ENCODE data around the gene GAS1. TPM values are rescaled to one million over a fixed set of nuclear protein-coding genes. Genes with fewer than 3 reads are reported as not detected.

Gene GAS1
- total and polyA plus RNA-seq, 4 experiments from 2014 or later, result 0.27 to 0.97 (median 0.77) TPM

- H3K9me3 Mint-ChIP-seq, result no peaks in the 10 kb centered on the region
- ChIA-PET POLR2A (ENCODE audit: partially characterized antibody) (interaction anchor here (0.7 kb wide), 1 partner anchor 1864 kb away, joined by 3 read pairs; no protein-coding TSS in a partner anchor), CTCF (ENCODE audit: partially characterized antibody) (no interaction called here)
Observed at GRCh38 chr9:86962692-86963091, 15.4 kb upstream of the GAS1 start.

GRCh38 chr9:86960938-86961337, 13.6 kb upstream of the GAS1 start:
- no peaks in the 10 kb centered on the region for H3K27me3 ChIP-seq (ENCODE audit: insufficient read depth, low read length)
- POLR2A ChIA-PET (ENCODE audit: partially characterized antibody), result no interaction called here
- no peak overlapping the region for H3K4me3 Mint-ChIP-seq
- no peaks in the 10 kb centered on the region for H3K9me3 Mint-ChIP-seq
- intact Hi-C loops (cut with micrococcal nuclease), result no loop called here
- no peaks in the 10 kb centered on the region for H3K36me3 ChIP-seq (ENCODE audit: insufficient read depth, low read length)
- no peaks in the 10 kb centered on the region for H3K4me1 Mint-ChIP-seq
- H3K9me3 ChIP-seq (ENCODE audit: control insufficient read depth in 1 of 2, low read length in 2 of 2), result no peaks in the 10 kb centered on the region
- no peak overlapping the region for H3K27ac Mint-ChIP-seq
- no peak for DNase-seq
- H3K27ac ChIP-seq (ENCODE audit: low read depth, low read length), result no peak overlapping the region
- H3K4me1 ChIP-seq (ENCODE audit: insufficient read depth, low read length), result no peaks in the 10 kb centered on the region
- no peak overlapping the region for H3K4me3 ChIP-seq (ENCODE audit: low read length in 2 of 2)
- H3K36me3 Mint-ChIP-seq, result no peaks in the 10 kb centered on the region
- CTCF ChIA-PET (ENCODE audit: partially characterized antibody), result no interaction called here
- peaks cover 12 to 16% of the 10 kb centered on the region in 2 donors for H3K27me3 Mint-ChIP-seq

More at GRCh38 chr9:86962692-86963091, 15.4 kb upstream of the GAS1 start:
- intact Hi-C loops (cut with micrococcal nuclease), result no loop called here
- Histone ChIP-seq H3K4me1 (ENCODE audit: insufficient read depth, low read length) (no peaks in the 10 kb centered on the region), H3K27me3 (ENCODE audit: insufficient read depth, low read length) (no peaks in the 10 kb centered on the region), H3K27ac (ENCODE audit: low read depth, low read length) (no peak overlapping the region), H3K9me3 (ENCODE audit: control insufficient read depth in 1 of 2, low read length in 2 of 2) (no peaks in the 10 kb centered on the region), H3K4me3 (ENCODE audit: low read length in 2 of 2) (no peak overlapping the region), H3K36me3 (ENCODE audit: insufficient read depth, low read length) (no peaks in the 10 kb centered on the region)
- no peak for DNase-seq
- Mint-ChIP-seq H3K4me1 (no peaks in the 10 kb centered on the region), H3K36me3 (no peaks in the 10 kb centered on the region), H3K27me3 (peaks cover 13 to 20% of the 10 kb centered on the region in 2 donors), H3K27ac (no peak overlapping the region), H3K4me3 (no peak overlapping the region)

GRCh38 chr9:86958203-86958602, 10.9 kb upstream of the GAS1 start:
- H3K27me3 Mint-ChIP-seq, result peaks cover 12 to 19% of the 10 kb centered on the region in 2 donors
- CTCF ChIA-PET (ENCODE audit: partially characterized antibody), result no interaction called here
- H3K4me1 Mint-ChIP-seq, result no peaks in the 10 kb centered on the region
- intact Hi-C loops (cut with micrococcal nuclease), result no loop called here
- no peaks in the 10 kb centered on the region for H3K9me3 Mint-ChIP-seq
- no peaks in the 10 kb centered on the region for H3K36me3 Mint-ChIP-seq
- DNase-seq, result no peak
- H3K27ac ChIP-seq (ENCODE audit: low read depth, low read length), result no peak overlapping the region
- H3K27ac Mint-ChIP-seq, result no peak overlapping the region
- H3K36me3 ChIP-seq (ENCODE audit: insufficient read depth, low read length), result no peaks in the 10 kb centered on the region
- no peaks in the 10 kb centered on the region for H3K9me3 ChIP-seq (ENCODE audit: control insufficient read depth in 1 of 2, low read length in 2 of 2)
- no peak overlapping the region for H3K4me3 Mint-ChIP-seq
- POLR2A ChIA-PET (ENCODE audit: partially characterized antibody), result no interaction called here
- no peak overlapping the region for H3K4me3 ChIP-seq (ENCODE audit: low read length in 2 of 2)
- no peaks in the 10 kb centered on the region for H3K4me1 ChIP-seq (ENCODE audit: insufficient read depth, low read length)
- H3K27me3 ChIP-seq (ENCODE audit: insufficient read depth, low read length), result no peaks in the 10 kb centered on the region

- Mint-ChIP-seq H3K27ac (no peak overlapping the region), H3K9me3 (peaks cover 0 to 5% (median 0%) of the 10 kb centered on the region in 8 donors), H3K4me3 (no peak overlapping the region), H3K27me3 (peaks cover 8 to 9% of the 10 kb centered on the region in 2 donors), H3K36me3 (no peaks in the 10 kb centered on the region), H3K4me1 (no peaks in the 10 kb centered on the region)
- ChIA-PET POLR2A (ENCODE audit: partially characterized antibody) (no interaction called here), CTCF (ENCODE audit: partially characterized antibody) (no interaction called here)
- H3K27ac ChIP-seq (ENCODE audit: low read depth, low read length), result no peak overlapping the region
- no peaks in the 10 kb centered on the region for H3K9me3 ChIP-seq (ENCODE audit: control insufficient read depth in 1 of 2, low read length in 2 of 2)
- no peaks in the 10 kb centered on the region for H3K4me1 ChIP-seq (ENCODE audit: insufficient read depth, low read length)
- H3K27me3 ChIP-seq (ENCODE audit: insufficient read depth, low read length), result no peaks in the 10 kb centered on the region
- DNase-seq, result no peak
- H3K4me3 ChIP-seq (ENCODE audit: low read length in 2 of 2), result no peak overlapping the region
- H3K36me3 ChIP-seq (ENCODE audit: insufficient read depth, low read length), result no peaks in the 10 kb centered on the region
- intact Hi-C loops (cut with micrococcal nuclease), result no loop called here
Observed at GRCh38 chr9:86955561-86955960, 8.3 kb upstream of the GAS1 start.

- H3K4me1 Mint-ChIP-seq, result no peaks in the 10 kb centered on the region
- no peak overlapping the region for H3K4me3 Mint-ChIP-seq
- H3K27ac Mint-ChIP-seq, result no peak overlapping the region
- peaks cover 0 to 5% (median 0%) of the 10 kb centered on the region in 8 donors for H3K9me3 Mint-ChIP-seq
- no peaks in the 10 kb centered on the region for H3K36me3 ChIP-seq (ENCODE audit: insufficient read depth, low read length)
- H3K36me3 Mint-ChIP-seq, result no peaks in the 10 kb centered on the region
- no peak overlapping the region for H3K27ac ChIP-seq (ENCODE audit: low read depth, low read length)
- CTCF ChIA-PET (ENCODE audit: partially characterized antibody), result no interaction called here
- POLR2A ChIA-PET (ENCODE audit: partially characterized antibody), result no interaction called here
- H3K9me3 ChIP-seq (ENCODE audit: control insufficient read depth in 1 of 2, low read length in 2 of 2), result no peaks in the 10 kb centered on the region
- intact Hi-C loops (cut with micrococcal nuclease), result no loop called here
- H3K27me3 Mint-ChIP-seq, result peaks cover 6 to 7% of the 10 kb centered on the region in 2 donors
- H3K4me3 ChIP-seq (ENCODE audit: low read length in 2 of 2), result no peak overlapping the region
- DNase-seq, result no peak
- no peaks in the 10 kb centered on the region for H3K27me3 ChIP-seq (ENCODE audit: insufficient read depth, low read length)
- H3K4me1 ChIP-seq (ENCODE audit: insufficient read depth, low read length), result no peaks in the 10 kb centered on the region
Observed at GRCh38 chr9:86955042-86955441, 7.7 kb upstream of the GAS1 start.

GRCh38 chr9:86953181-86953580, 5.9 kb upstream of the GAS1 start:
- H3K9me3 ChIP-seq (ENCODE audit: control insufficient read depth in 1 of 2, low read length in 2 of 2), result no peaks in the 10 kb centered on the region
- H3K36me3 Mint-ChIP-seq, result no peaks in the 10 kb centered on the region
- no peaks in the 10 kb centered on the region for H3K27me3 ChIP-seq (ENCODE audit: insufficient read depth, low read length)
- peaks cover 5 to 13% (median 7%) of the 10 kb centered on the region in 4 donors for H3K4me1 Mint-ChIP-seq
- H3K9me3 Mint-ChIP-seq, result peaks cover 0 to 5% (median 0%) of the 10 kb centered on the region in 8 donors
- intact Hi-C loops (cut with micrococcal nuclease), result no loop called here
- H3K27me3 Mint-ChIP-seq, result peaks cover 0 to 2% of the 10 kb centered on the region in 2 donors
- no peak overlapping the region for H3K27ac Mint-ChIP-seq
- CTCF ChIA-PET (ENCODE audit: partially characterized antibody), result no interaction called here
- POLR2A ChIA-PET (ENCODE audit: partially characterized antibody), result no interaction called here
- H3K4me1 ChIP-seq (ENCODE audit: insufficient read depth, low read length), result peaks cover 7% of the 10 kb centered on the region
- H3K27ac ChIP-seq (ENCODE audit: low read depth, low read length), result no peak overlapping the region
- H3K4me3 ChIP-seq (ENCODE audit: low read length in 2 of 2), result no peak overlapping the region
- no peak for DNase-seq
- no peaks in the 10 kb centered on the region for H3K36me3 ChIP-seq (ENCODE audit: insufficient read depth, low read length)
- no peak overlapping the region for H3K4me3 Mint-ChIP-seq

- intact Hi-C loops (cut with micrococcal nuclease), result loop anchor here (1.0 to 5.0 kb wide), 6 partner anchors 374 to 1439 kb away; partner anchors contain the start of genes CDK20, NAA35, SPIN1 and TUT7
- no peaks in the 10 kb centered on the region for H3K36me3 ChIP-seq (ENCODE audit: insufficient read depth, low read length)
- peaks cover 0 to 3% of the 10 kb centered on the region in 2 donors for H3K36me3 Mint-ChIP-seq
- peak overlapping the region; percentile 89 to 94 (median 91) for H3K4me3 Mint-ChIP-seq
- no peak overlapping the region for H3K27ac ChIP-seq (ENCODE audit: low read depth, low read length)
- peaks cover 10 to 21% (median 11%) of the 10 kb centered on the region in 4 donors for H3K4me1 Mint-ChIP-seq
- H3K27me3 Mint-ChIP-seq, result peaks cover 10 to 11% of the 10 kb centered on the region in 2 donors
- DNase-seq, result peak; percentile 66 to 78 (median 73)
- peaks cover 17% of the 10 kb centered on the region for H3K27me3 ChIP-seq (ENCODE audit: insufficient read depth, low read length)
- H3K9me3 Mint-ChIP-seq, result peaks cover 0 to 5% (median 0%) of the 10 kb centered on the region in 8 donors
- ChIA-PET CTCF (ENCODE audit: partially characterized antibody) (interaction anchor here (0.7 to 1.3 kb wide), 9 partner anchors 9 to 1223 kb away, joined by 3 to 9 read pairs (median 4); no protein-coding TSS in a partner anchor), POLR2A (ENCODE audit: partially characterized antibody) (interaction anchor here (0.7 to 2.3 kb wide), 3 partner anchors 610 to 1026 kb away, joined by 3 to 11 read pairs (median 3); partner anchors contain the start of genes CDK20 and ISCA1)
- H3K4me1 ChIP-seq (ENCODE audit: insufficient read depth, low read length), result peaks cover 14% of the 10 kb centered on the region
- no peaks in the 10 kb centered on the region for H3K9me3 ChIP-seq (ENCODE audit: control insufficient read depth in 1 of 2, low read length in 2 of 2)
- H3K4me3 ChIP-seq (ENCODE audit: low read length in 2 of 2), result peak overlapping the region; percentile 57 to 60
- peak overlapping the region; percentile 44 to 88 (median 76) for H3K27ac Mint-ChIP-seq
Observed at GRCh38 chr9:86948074-86948929, 996 bp upstream of the GAS1 start.
